ENCODE measurements around the gene AQP12A.

DNA sequence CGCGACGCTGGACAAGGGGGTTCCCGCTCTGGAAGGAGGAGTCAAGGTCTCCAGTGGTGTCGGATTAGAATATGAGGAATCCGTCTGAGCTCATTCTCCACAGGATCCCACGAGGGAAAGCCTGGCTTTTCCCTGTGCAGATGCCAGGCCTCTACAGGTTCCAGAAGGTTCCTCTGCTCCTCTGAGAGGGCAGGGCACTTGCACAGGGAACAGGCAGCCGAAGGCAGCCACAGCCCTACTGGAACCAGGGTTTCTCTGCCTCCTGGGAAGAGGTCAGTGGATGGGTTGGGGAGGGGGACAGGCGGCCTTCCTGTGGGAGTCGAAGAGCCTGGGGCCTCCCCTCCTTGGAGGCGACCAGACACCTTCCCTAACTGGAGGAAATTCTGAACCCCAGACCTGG, 1.7 kb upstream of the AQP12A start:
- no peak for TF ChIP-seq TAF1 (IDR thresholded peaks at IDR 0.05; ENCODE audit: borderline replicate concordance, low read depth, low read length)
- no peak for TF ChIP-seq JUND (IDR thresholded peaks at IDR 0.05)
- no peak for TF ChIP-seq RFX5 (IDR thresholded peaks at IDR 0.05; ENCODE audit: low read length)
- TF ChIP-seq YY1 (IDR thresholded peaks at IDR 0.05; ENCODE audit: low read depth), result no peak

All from SK-N-SH (cell line).